Heart left ventricle (tissue), 16 donors: ENCODE results near the gene DNAI7. TPM values are rescaled to one million over a fixed set of nuclear protein-coding genes. Genes with fewer than 3 reads are reported as not detected.

Experiments
- ATAC-seq, 4 donors: fragments of 200-7000 bp; cut with Tn5 transposase; one replicate each; pipeline ENCODE4 v1.9.1; 2020 to 2022; ENCODE audit warnings: moderate library complexity in 4 of 4, mild to moderate bottlenecking in 3 of 4, moderate number of reproducible peaks in 1 of 4
- DNase-seq, 5 donors: peaks; one replicate each; pipeline ENCODE4 v3.0.0-alpha.2; 2020
- H3K27ac ChIP-seq, 12 donors: fragments of 200-600 bp; sonication (generic) in 4 of 12; one replicate each; pipeline versions ENCODE4 v1.5.0 to v1.8.0; 2016 to 2022; ENCODE audit warnings: mild to moderate bottlenecking in 2 of 12
- H3K27me3 ChIP-seq, 9 donors: fragments of 200-600 bp; sonication (generic) in 2 of 9; one replicate each; pipeline versions ENCODE4 v1.5.1 to v1.8.0; 2016 to 2022; ENCODE audit warnings: mild to moderate bottlenecking in 3 of 9
- H3K36me3 ChIP-seq, 9 donors: fragments of 200-600 bp; sonication (generic) in 2 of 9; one replicate each; pipeline versions ENCODE4 v1.5.0 to v1.8.0; 2018 to 2022; ENCODE audit warnings: mild to moderate bottlenecking in 2 of 9
- H3K4me1 ChIP-seq, 12 donors: fragments of 200-600 bp; sonication (generic) in 4 of 12; one replicate each; pipeline versions ENCODE4 v1.5.0 to v1.8.0; 2016 to 2022; ENCODE audit warnings: mild to moderate bottlenecking in 3 of 12
- H3K4me3 ChIP-seq, 12 donors: fragments of 200-600 bp; sonication (generic) in 4 of 12; one replicate each; pipeline versions ENCODE4 v1.5.0 to v1.8.0; 2017 to 2022; ENCODE audit warnings: mild to moderate bottlenecking in 9 of 12, moderate library complexity in 4 of 12
- H3K9me3 ChIP-seq, 12 donors: fragments of 200-600 bp; sonication (generic) in 4 of 12; one replicate each; pipeline versions ENCODE4 v1.5.0 to v1.8.0; 2016 to 2022; ENCODE audit warnings: mild to moderate bottlenecking in 1 of 12
- CTCF ChIP-seq, 12 donors: fragments of 200-600 bp; sonication (generic) in 4 of 12; IDR thresholded peaks; one replicate each; pipeline versions ENCODE4 v1.5.0 to v1.8.0; 2018 to 2022; ENCODE audit warnings: antibody characterized with exemption in 12 of 12, mild to moderate bottlenecking in 5 of 12
- POLR2A ChIP-seq, 2 donors: fragments of 450-650 bp; IDR thresholded peaks; one replicate each; pipeline ENCODE4 v1.6.1; 2017; ENCODE audit warnings: antibody characterized with exemption in 2 of 2, mild to moderate bottlenecking in 2 of 2, moderate library complexity in 2 of 2
- WGBS, 4 donors: extraction: QIAGEN DNeasy Blood & Tissue Kit in 2 of 4; methylation state at CpG; one replicate each; pipeline versions ENCODE4 v1.1.5 to v1.1.7; 2013 to 2018; 5-methylcytosine and 5-hydroxymethylcytosine counted together
- intact Hi-C, 10 donors: fragments of 100-400 bp; cut with DNase I; formaldehyde crosslinking; loops; one replicate each; pipeline versions ENCODE4 v1.11.1 to v1.14.2; 2022
- polyA plus RNA-seq, 2 donors: library from polyadenylated mRNA; stranded (reverse); fragments of 200-250 nt; gene quantifications; one replicate each; pipeline ENCODE4 v1.2.3, GENCODE V29; 2013
- total RNA-seq, 9 donors: library from RNA; depleted of rRNA in 2 of 9; stranded (reverse); fragments of >200 nt in 2 of 9; fragmentation: NEBNext Ultra II Directional in 3 of 9; extraction: Animal tissue kit (Norgen Biotek cat#: 25700) in 3 of 9; gene quantifications; one replicate each; pipeline versions ENCODE4 v1.1.0 to v1.2.4, GENCODE V29; 2016 to 2023
- donor health status: ischemic (EF 13 %, LVEDD 7.1; RV severe dilation, severe dysfunction).
- donor health status: healthy with polysubstance abuse.
- donor health status: DM: no; HTN: yes; CAD: no.
- donor health status: DM: no; HTN: no; CAD: no.
- donor health status: ischemic (EF 25% LVEDD 6.9; RV normal size, moderate dysfunction).
- donor health status: ischemic (EF 25% LVEDD 5.7; RV mildly dilated, moderate dysfunction).
- donor health status: healthy.
- donor health status: DM: yes; HTN: yes; CAD: no.
- donor health status: ischemic (EF 35%, LVEDD 5.7; RV mildly dilated, moderate dysfunction).
- donor health status: nonischemic (EF 11% LVEDD 7.7; RV severe dilation, severe dysfunction).
- donor health status: DM: yes; HTN: yes; CAD: no.
- donor health status: PGD.
- donor health status: ischemic (EF 29% LVEDD 5.4; RV normal size, mild dysfunction).
- donor health status: nonischemic (EF 23%, LVEDD 6.1; RV moderate dilation, normal function).

Gene DNAI7
- total and polyA plus RNA-seq, 11 donors = 0.10 to 1.9 (median 0.78) TPM; not detected in 1

- no peak for DNase-seq
- Histone ChIP-seq H3K27ac (no peak overlapping the region), H3K27me3 (no peaks in the 10 kb centered on the region), H3K4me3 (no peak overlapping the region), H3K36me3 (no peaks in the 10 kb centered on the region), H3K9me3 (no peaks in the 10 kb centered on the region), H3K4me1 (no peaks in the 10 kb centered on the region)
- TF ChIP-seq CTCF (IDR thresholded peaks at IDR 0.05) (no peak), POLR2A (IDR thresholded peaks at IDR 0.05) (no peak)
- ATAC-seq = no peak
- 86 to 90% (median 87%) methylated on average over 4 of the region's 4 CpGs for WGBS, 4 donors
- intact Hi-C loops = no loop called here
Measured at GRCh38 chr12:25186038-25186787, 8.7 kb downstream of the DNAI7 start.

GRCh38 chr12:25184132-25184531 lies 10.8 kb downstream of the DNAI7 start:
- no peak for TF ChIP-seq POLR2A (IDR thresholded peaks at IDR 0.05)
- no peak for TF ChIP-seq CTCF (IDR thresholded peaks at IDR 0.05)
- Histone ChIP-seq H3K36me3 (no peaks in the 10 kb centered on the region), H3K27ac (no peak overlapping the region), H3K4me1 (no peaks in the 10 kb centered on the region), H3K27me3 (no peaks in the 10 kb centered on the region), H3K9me3 (peaks cover 0 to 5% (median 0%) of the 10 kb centered on the region in 12 donors), H3K4me3 (no peak overlapping the region)
- intact Hi-C loops = no loop called here
- ATAC-seq = no peak
- 45 to 69% (median 57%) methylated on average over 2 of the region's 2 CpGs for WGBS, 4 donors
- no peak for DNase-seq

- no peaks in the 10 kb centered on the region for H3K36me3 ChIP-seq
- TF ChIP-seq POLR2A (IDR thresholded peaks at IDR 0.05) (no peak), CTCF (IDR thresholded peaks at IDR 0.05) (no peak)
- H3K27me3 ChIP-seq = no peaks in the 10 kb centered on the region
- intact Hi-C loops = no loop called here
- no peaks in the 10 kb centered on the region for H3K4me1 ChIP-seq
- H3K4me3 ChIP-seq = no peak overlapping the region
- peaks cover 0 to 5% (median 0%) of the 10 kb centered on the region in 12 donors for H3K9me3 ChIP-seq
- 64 to 73% (median 68%) methylated on average over 3 of the region's 3 CpGs for WGBS, 4 donors
- DNase-seq = no peak
- no peak for ATAC-seq
- no peak overlapping the region for H3K27ac ChIP-seq
Measured at GRCh38 chr12:25182765-25183164, 12.2 kb downstream of the DNAI7 start.

GRCh38 chr12:25162866-25163265 lies 32.1 kb downstream of the DNAI7 start:
- no peak overlapping the region for H3K4me3 ChIP-seq
- 80 to 84% (median 81%) methylated on average over 6 of the region's 6 CpGs for WGBS, 4 donors
- H3K36me3 ChIP-seq = no peaks in the 10 kb centered on the region
- ATAC-seq (no peak), DNase-seq (no peak)
- H3K27ac ChIP-seq = no peak overlapping the region
- H3K9me3 ChIP-seq = no peaks in the 10 kb centered on the region
- no peak for TF ChIP-seq POLR2A (IDR thresholded peaks at IDR 0.05)
- TF ChIP-seq CTCF (IDR thresholded peaks at IDR 0.05) = no peak
- H3K4me1 ChIP-seq = no peaks in the 10 kb centered on the region
- intact Hi-C loops = no loop called here
- H3K27me3 ChIP-seq = no peaks in the 10 kb centered on the region
